ENCODE measurements around the gene ADAMTS12.
A peak's percentile ranks its signal among the peaks of the same experiment; 100 is the strongest.

The ADAMTS12 gene

GRCh38 chr5:33890131-33891032 lies 1.4 kb downstream of the ADAMTS12 start:
- TF ChIP-seq CTCF (conservative IDR thresholded peaks at IDR 0.05; ENCODE audit: control insufficient read depth, insufficient read depth, low read depth, low read length) = peak; percentile 48
- peak overlapping the region; percentile 78 for H3K4me3 ChIP-seq (ENCODE audit: control insufficient read depth, low read depth, low read length)
- peak; percentile 53 for DNase-seq (ENCODE audit: low read depth)

- no peak for TF ChIP-seq CTCF (conservative IDR thresholded peaks at IDR 0.05; ENCODE audit: control insufficient read depth, insufficient read depth, low read depth, low read length)
- DNase-seq (ENCODE audit: low read depth) = peak; percentile 74
- no peak overlapping the region for H3K4me3 ChIP-seq (ENCODE audit: control insufficient read depth, low read depth, low read length)
These were observed 3.2 kb downstream of the ADAMTS12 start for GRCh38 chr5:33888587-33888986.

GRCh38 chr5:33887268-33887667 lies 4.5 kb downstream of the ADAMTS12 start:
- H3K4me3 ChIP-seq (ENCODE audit: control insufficient read depth, low read depth, low read length) = no peak overlapping the region
- no peak for TF ChIP-seq CTCF (conservative IDR thresholded peaks at IDR 0.05; ENCODE audit: control insufficient read depth, insufficient read depth, low read depth, low read length)
- DNase-seq (ENCODE audit: low read depth) = no peak

- no peak for TF ChIP-seq CTCF (conservative IDR thresholded peaks at IDR 0.05; ENCODE audit: control insufficient read depth, insufficient read depth, low read depth, low read length)
- no peak overlapping the region for H3K4me3 ChIP-seq (ENCODE audit: control insufficient read depth, low read depth, low read length)
- DNase-seq (ENCODE audit: low read depth) = no peak
These were observed 5.5 kb downstream of the ADAMTS12 start for GRCh38 chr5:33886283-33886682.

- H3K4me3 ChIP-seq (ENCODE audit: control insufficient read depth, low read depth, low read length) = no peak overlapping the region
- TF ChIP-seq CTCF (conservative IDR thresholded peaks at IDR 0.05; ENCODE audit: control insufficient read depth, insufficient read depth, low read depth, low read length) = no peak
- no peak for DNase-seq (ENCODE audit: low read depth)
These were observed 6.1 kb downstream of the ADAMTS12 start for GRCh38 chr5:33885679-33886078.

GRCh38 chr5:33883482-33883881 lies 8.3 kb downstream of the ADAMTS12 start:
- no peak for TF ChIP-seq CTCF (conservative IDR thresholded peaks at IDR 0.05; ENCODE audit: control insufficient read depth, insufficient read depth, low read depth, low read length)
- no peak for DNase-seq (ENCODE audit: low read depth)
- H3K4me3 ChIP-seq (ENCODE audit: control insufficient read depth, low read depth, low read length) = no peak overlapping the region

All from fibroblast of mammary gland (primary cell).